HepG2 (cell line): Measurements from ENCODE around the gene REELD1. TPM values are rescaled to one million over a fixed set of nuclear protein-coding genes. Genes with fewer than 3 reads are reported as not detected.

Experiments used
- ATAC-seq: fragments of 200-7000 bp; cut with Tn5 transposase; 3 replicates; pipeline ENCODE4 v1.9.1; 2020; ENCODE audit warnings: mild to moderate bottlenecking, moderate library complexity
- BruUV-seq: library from RNA; stranded (reverse); fragments of 400-500 nt; replicated peaks from 2 replicates; lab custom pipeline; 2021; lab: Mats Ljungman, UMichigan
- CTCF ChIA-PET: fragments of 300-600 bp; formaldehyde crosslinking; extraction: SDS; loops from one replicate; lab custom pipeline; 2021; ENCODE audit warnings: low total read pairs, inconsistent platforms, low intra/inter-chr PET ratio; lab: Yijun Ruan, JAX
- POLR2A ChIA-PET: fragments of 350-600 bp; sonication (Branson Sonifier 250); formaldehyde crosslinking; loops from one replicate; lab custom pipeline; 2020; ENCODE audit warnings: antibody characterized with exemption, inconsistent platforms; lab: Yijun Ruan, JAX
- DNase-seq: peaks from one replicate; pipeline ENCODE4 v3.0.0-alpha.2; 2015; ENCODE audit warnings: low spot score
- FAIRE-seq: peaks from 3 replicates; lab custom pipeline; 2011; peaks lifted over from hg19 to GRCh38; lab: Jason Lieb, UNC
- H2AFZ ChIP-seq: one replicate; pipeline ENCODE4 v1.6.1; 2011; ENCODE audit warnings: low read length, inconsistent platforms
- H3K27ac ChIP-seq: fragments of 300-600 bp; 3 replicates; pipeline ENCODE4 v1.8.0; 2011; ENCODE audit warnings: mixed run types, mild to moderate bottlenecking, mixed read lengths, low read length, inconsistent platforms; ENCODE audit not compliant: insufficient read depth; ENCODE audit errors: extremely low read length
- H3K27me3 ChIP-seq, 2 experiments: fragments of 200-600 bp in 1 of 2; 2 replicates in 1 of 2; 3 replicates in 1 of 2; pipeline versions ENCODE4 v1.6.0 to v1.8.0; 2011; ENCODE audit warnings: low read length in 2 of 2, mild to moderate bottlenecking in 2 of 2, moderate library complexity in 2 of 2, inconsistent platforms in 1 of 2; ENCODE audit not compliant: insufficient read depth in 2 of 2, control insufficient read depth in 1 of 2
- H3K36me3 ChIP-seq, 2 experiments: fragments of 200-600 bp in 1 of 2; replicated peaks in 1 of 2; 2 replicates in 1 of 2; 3 replicates in 1 of 2; pipeline versions ENCODE4 v1.5.1 to v1.8.0; 2011; ENCODE audit warnings: low read length in 2 of 2, inconsistent platforms in 1 of 2; ENCODE audit not compliant: insufficient read depth in 2 of 2, control insufficient read depth in 1 of 2
- H3K4me1 ChIP-seq: 2 replicates; pipeline ENCODE4 v1.5.1; 2012; ENCODE audit warnings: low read length, inconsistent platforms; ENCODE audit not compliant: insufficient read depth
- H3K4me2 ChIP-seq: 2 replicates; pipeline ENCODE4 v1.6.0; 2011; ENCODE audit warnings: low read depth, low read length, inconsistent platforms
- H3K4me3 ChIP-seq, 3 experiments: fragments of 200-600 bp in 1 of 3; sonication (generic), shearing (Covaris generic) in 1 of 3; replicated peaks in 1 of 3; 2 replicates each; pipeline ENCODE4 v1.5.1; 2011 to 2016; ENCODE audit warnings: low read length in 3 of 3, inconsistent platforms in 2 of 3, low read depth in 2 of 3, mild to moderate bottlenecking in 2 of 3, control low read depth in 1 of 3, mixed read lengths in 1 of 3; ENCODE audit not compliant: insufficient read depth in 1 of 3
- H3K79me2 ChIP-seq: one replicate; pipeline ENCODE4 v1.6.1; 2011; ENCODE audit warnings: low read length, inconsistent platforms; ENCODE audit not compliant: insufficient read depth
- H3K9ac ChIP-seq: 2 replicates; pipeline ENCODE4 v1.6.0; 2011; ENCODE audit warnings: mild to moderate bottlenecking, low read depth, low read length, inconsistent platforms; ENCODE audit not compliant: insufficient read depth
- H3K9me3 ChIP-seq: 2 replicates; pipeline ENCODE4 v1.5.1; 2012; ENCODE audit warnings: mild to moderate bottlenecking, low read length
- H4K20me1 ChIP-seq: 2 replicates; pipeline ENCODE4 v1.6.0; 2011; ENCODE audit warnings: inconsistent platforms, mild to moderate bottlenecking, low read length, moderate library complexity; ENCODE audit not compliant: insufficient read depth
- CREB1 ChIP-seq, 2 experiments: fragments of 450-650 bp in 1 of 2; IDR thresholded peaks; 2 replicates each; pipeline ENCODE4 v1.6.1; 2016 to 2017; ENCODE audit warnings: control low read depth in 1 of 2, mild to moderate bottlenecking in 1 of 2, missing compliant biosample characterization in 1 of 2, missing genetic modification characterization in 1 of 2
- ZNF354B ChIP-seq: sonication (generic); formaldehyde crosslinking; IDR thresholded peaks from 2 replicates; pipeline ENCODE4 v1.8.0; 2022; ENCODE audit warnings: mild to moderate bottlenecking, missing genetic modification reagents
- WGBS: methylation state at CpG from one replicate; pipeline ENCODE4 v1.1.6; 2017; ENCODE audit warnings: low lambda C conversion rate; 5-methylcytosine and 5-hydroxymethylcytosine counted together
- in situ Hi-C: cut with HindIII; loops from 2 replicates; pipeline ENCODE4 v1.10.0; 2017; ENCODE audit warnings: low pct_unique_long_range_greater_than_20kb; ENCODE audit not compliant: extremely low pct_ligation_motif_present
- intact Hi-C: fragments of 100-400 bp; cut with micrococcal nuclease; formaldehyde crosslinking; loops from one replicate; pipeline ENCODE4 v1.10.0; 2022; ENCODE audit not compliant: unreplicated experiment
- polyA plus RNA-seq, 8 experiments: library from polyadenylated mRNA; depleted of rRNA in 3 of 8; stranded (reverse) in 7 of 8; unstranded in 1 of 8; fragments of >200 nt; fragmentation: Illumina TruSeq in 4 of 8; extraction: Trizol in 4 of 8; gene quantifications; 2 replicates each; pipeline versions ENCODE4 v1.2.1 to v1.2.3, GENCODE V29; 2011 to 2016; ENCODE audit warnings: low read depth in 4 of 8, missing spikeins in 1 of 8, mixed read lengths in 1 of 8; ENCODE audit not compliant: insufficient read depth in 1 of 8
- total RNA-seq, 5 experiments: library from RNA; depleted of rRNA; stranded (reverse); fragments of >200 nt; fragmentation: Illumina TruSeq; extraction: Trizol; gene quantifications; 2 replicates each; pipeline ENCODE4 v1.2.3, GENCODE V29; 2016; ENCODE audit warnings: low read depth in 1 of 5
- TF ChIP-seq, protein P1 (sequence below): sonication (generic); formaldehyde crosslinking; IDR thresholded peaks from 2 replicates; pipeline ENCODE4 v1.9.0; 2021; ENCODE audit warnings: mild to moderate bottlenecking, missing genetic modification reagents
- TF ChIP-seq, protein P2 (sequence below): sonication (generic); formaldehyde crosslinking; IDR thresholded peaks from 2 replicates; pipeline ENCODE4 v1.4.0; 2020; ENCODE audit warnings: missing genetic modification reagents
- TF ChIP-seq, protein P3 (sequence below): sonication (generic); formaldehyde crosslinking; IDR thresholded peaks from 2 replicates; pipeline ENCODE4 v1.5.1; 2020; ENCODE audit warnings: mild to moderate bottlenecking, missing genetic modification reagents, borderline replicate concordance
- TF ChIP-seq, protein P4 (sequence below): sonication (generic); formaldehyde crosslinking; IDR thresholded peaks from 2 replicates; pipeline ENCODE4 v1.5.0; 2020; ENCODE audit warnings: mild to moderate bottlenecking, missing genetic modification reagents, moderate library complexity
- TF ChIP-seq, protein P5 (sequence below): fragments of 450-650 bp; IDR thresholded peaks from 2 replicates; pipeline ENCODE4 v1.6.1; 2016

Gene REELD1
- total and polyA plus RNA-seq, 2 of the 13 experiments (the other 11 are each of a cell fraction or from before 2014, with no cell fraction given): 0.04 to 0.26 TPM

DNA sequence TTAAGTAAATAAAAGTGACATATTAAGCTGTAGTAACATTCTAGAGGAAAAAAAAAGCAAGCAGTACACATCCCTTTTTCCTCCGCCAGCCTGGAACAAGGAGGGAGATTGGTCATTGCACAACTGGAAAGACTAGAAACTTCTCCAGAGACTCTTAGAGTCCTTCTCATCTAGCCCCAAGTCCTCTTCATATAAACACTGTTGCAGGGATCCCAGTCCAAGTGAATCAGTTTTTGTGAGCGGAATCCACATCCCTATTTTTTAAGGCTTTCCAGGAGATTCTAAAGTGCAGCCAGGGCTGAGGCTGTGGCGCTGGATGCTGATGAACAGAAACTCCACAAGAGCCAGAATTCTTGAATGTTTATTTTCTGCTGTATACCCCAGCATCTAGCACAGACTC, 23.8 kb downstream of the REELD1 start (continued):
- TF ChIP-seq, protein P1, sequence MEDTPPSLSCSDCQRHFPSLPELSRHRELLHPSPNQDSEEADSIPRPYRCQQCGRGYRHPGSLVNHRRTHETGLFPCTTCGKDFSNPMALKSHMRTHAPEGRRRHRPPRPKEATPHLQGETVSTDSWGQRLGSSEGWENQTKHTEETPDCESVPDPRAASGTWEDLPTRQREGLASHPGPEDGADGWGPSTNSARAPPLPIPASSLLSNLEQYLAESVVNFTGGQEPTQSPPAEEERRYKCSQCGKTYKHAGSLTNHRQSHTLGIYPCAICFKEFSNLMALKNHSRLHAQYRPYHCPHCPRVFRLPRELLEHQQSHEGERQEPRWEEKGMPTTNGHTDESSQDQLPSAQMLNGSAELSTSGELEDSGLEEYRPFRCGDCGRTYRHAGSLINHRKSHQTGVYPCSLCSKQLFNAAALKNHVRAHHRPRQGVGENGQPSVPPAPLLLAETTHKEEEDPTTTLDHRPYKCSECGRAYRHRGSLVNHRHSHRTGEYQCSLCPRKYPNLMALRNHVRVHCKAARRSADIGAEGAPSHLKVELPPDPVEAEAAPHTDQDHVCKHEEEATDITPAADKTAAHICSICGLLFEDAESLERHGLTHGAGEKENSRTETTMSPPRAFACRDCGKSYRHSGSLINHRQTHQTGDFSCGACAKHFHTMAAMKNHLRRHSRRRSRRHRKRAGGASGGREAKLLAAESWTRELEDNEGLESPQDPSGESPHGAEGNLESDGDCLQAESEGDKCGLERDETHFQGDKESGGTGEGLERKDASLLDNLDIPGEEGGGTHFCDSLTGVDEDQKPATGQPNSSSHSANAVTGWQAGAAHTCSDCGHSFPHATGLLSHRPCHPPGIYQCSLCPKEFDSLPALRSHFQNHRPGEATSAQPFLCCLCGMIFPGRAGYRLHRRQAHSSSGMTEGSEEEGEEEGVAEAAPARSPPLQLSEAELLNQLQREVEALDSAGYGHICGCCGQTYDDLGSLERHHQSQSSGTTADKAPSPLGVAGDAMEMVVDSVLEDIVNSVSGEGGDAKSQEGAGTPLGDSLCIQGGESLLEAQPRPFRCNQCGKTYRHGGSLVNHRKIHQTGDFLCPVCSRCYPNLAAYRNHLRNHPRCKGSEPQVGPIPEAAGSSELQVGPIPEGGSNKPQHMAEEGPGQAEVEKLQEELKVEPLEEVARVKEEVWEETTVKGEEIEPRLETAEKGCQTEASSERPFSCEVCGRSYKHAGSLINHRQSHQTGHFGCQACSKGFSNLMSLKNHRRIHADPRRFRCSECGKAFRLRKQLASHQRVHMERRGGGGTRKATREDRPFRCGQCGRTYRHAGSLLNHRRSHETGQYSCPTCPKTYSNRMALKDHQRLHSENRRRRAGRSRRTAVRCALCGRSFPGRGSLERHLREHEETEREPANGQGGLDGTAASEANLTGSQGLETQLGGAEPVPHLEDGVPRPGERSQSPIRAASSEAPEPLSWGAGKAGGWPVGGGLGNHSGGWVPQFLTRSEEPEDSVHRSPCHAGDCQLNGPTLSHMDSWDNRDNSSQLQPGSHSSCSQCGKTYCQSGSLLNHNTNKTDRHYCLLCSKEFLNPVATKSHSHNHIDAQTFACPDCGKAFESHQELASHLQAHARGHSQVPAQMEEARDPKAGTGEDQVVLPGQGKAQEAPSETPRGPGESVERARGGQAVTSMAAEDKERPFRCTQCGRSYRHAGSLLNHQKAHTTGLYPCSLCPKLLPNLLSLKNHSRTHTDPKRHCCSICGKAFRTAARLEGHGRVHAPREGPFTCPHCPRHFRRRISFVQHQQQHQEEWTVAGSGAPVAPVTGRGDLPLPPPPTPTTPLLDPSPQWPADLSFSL (CRISPR knock-in tag): no peak
- TF ChIP-seq ZNF354B (CRISPR knock-in tag): no peak

DNA sequence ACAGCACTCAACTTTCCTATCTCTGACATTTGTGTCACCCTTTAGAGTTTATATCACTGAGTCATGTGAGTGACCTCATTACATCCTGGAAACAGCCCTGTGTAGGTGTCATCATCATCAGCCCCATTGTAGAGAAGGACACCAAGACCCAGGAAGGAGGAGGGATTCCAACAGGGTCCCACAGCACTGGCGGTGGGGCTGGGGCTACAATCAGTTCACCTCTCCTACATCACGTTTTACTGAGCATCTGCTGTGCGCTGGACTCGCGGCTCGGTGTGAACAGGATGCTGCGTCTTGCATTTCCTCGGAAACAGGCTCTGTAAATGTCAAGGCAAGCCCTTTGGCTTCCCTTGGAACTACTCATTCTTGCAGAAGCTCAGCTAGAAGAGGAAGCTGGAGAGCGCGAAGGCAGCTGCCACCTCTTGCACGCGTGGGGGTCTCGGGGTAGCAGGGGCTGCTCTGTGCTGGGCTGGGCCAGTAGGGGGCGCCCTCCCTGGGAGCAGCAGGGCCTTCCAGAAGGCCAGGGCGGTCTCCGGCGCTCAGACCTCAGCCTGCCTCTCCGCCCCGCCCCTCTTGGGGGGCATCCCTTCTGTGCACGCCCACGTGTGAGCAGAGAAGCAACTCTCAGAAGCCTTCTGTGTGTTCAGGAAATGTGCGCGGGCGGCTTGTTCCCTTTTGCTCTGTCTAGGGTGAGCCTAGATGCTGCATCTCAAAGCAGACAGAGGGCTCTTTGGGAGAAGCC, 29.0 kb downstream of the REELD1 start:
- H3K4me3 ChIP-seq: no peak overlapping the region
- no peak overlapping the region for H3K4me2 ChIP-seq
- H3K4me1 ChIP-seq: peaks cover 19% of the 10 kb centered on the region
- in situ Hi-C loops (no loop called here), intact Hi-C loops (no loop called here)
- H3K27ac ChIP-seq: no peak overlapping the region
- FAIRE-seq: no peak
- WGBS: 62% methylated on average over 18 of the region's 24 CpGs
- POLR2A ChIA-PET: no interaction called here
- CTCF ChIA-PET: no interaction called here
- BruUV-seq: no TSS peak
- H3K9me3 ChIP-seq: no peaks in the 10 kb centered on the region
- no peak overlapping the region for H3K9ac ChIP-seq
- peak; percentile 49 for ATAC-seq
- no peak overlapping the region for H2AFZ ChIP-seq
- H3K27me3 ChIP-seq: no peaks in the 10 kb centered on the region; a peak in 2 of 5 replicates
- H4K20me1 ChIP-seq: no peaks in the 10 kb centered on the region
- no peak for DNase-seq
- no peaks in the 10 kb centered on the region for H3K79me2 ChIP-seq
- no peaks in the 10 kb centered on the region for H3K36me3 ChIP-seq
- TF ChIP-seq, protein P2, sequence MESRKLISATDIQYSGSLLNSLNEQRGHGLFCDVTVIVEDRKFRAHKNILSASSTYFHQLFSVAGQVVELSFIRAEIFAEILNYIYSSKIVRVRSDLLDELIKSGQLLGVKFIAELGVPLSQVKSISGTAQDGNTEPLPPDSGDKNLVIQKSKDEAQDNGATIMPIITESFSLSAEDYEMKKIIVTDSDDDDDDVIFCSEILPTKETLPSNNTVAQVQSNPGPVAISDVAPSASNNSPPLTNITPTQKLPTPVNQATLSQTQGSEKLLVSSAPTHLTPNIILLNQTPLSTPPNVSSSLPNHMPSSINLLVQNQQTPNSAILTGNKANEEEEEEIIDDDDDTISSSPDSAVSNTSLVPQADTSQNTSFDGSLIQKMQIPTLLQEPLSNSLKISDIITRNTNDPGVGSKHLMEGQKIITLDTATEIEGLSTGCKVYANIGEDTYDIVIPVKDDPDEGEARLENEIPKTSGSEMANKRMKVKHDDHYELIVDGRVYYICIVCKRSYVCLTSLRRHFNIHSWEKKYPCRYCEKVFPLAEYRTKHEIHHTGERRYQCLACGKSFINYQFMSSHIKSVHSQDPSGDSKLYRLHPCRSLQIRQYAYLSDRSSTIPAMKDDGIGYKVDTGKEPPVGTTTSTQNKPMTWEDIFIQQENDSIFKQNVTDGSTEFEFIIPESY (CRISPR knock-in tag): peak; percentile 32; the same call in 1 of the 2 replicates
- TF ChIP-seq, protein P3, sequence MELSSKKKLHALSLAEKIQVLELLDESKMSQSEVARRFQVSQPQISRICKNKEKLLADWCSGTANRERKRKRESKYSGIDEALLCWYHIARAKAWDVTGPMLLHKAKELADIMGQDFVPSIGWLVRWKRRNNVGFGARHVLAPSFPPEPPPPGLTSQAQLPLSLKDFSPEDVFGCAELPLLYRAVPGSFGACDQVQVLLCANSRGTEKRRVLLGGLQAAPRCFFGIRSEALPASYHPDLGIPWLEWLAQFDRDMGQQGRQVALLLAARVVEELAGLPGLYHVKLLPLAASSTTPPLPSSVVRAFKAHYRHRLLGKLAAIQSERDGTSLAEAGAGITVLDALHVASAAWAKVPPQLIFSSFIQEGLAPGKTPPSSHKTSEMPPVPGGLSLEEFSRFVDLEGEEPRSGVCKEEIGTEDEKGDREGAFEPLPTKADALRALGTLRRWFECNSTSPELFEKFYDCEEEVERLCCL (CRISPR knock-in tag): no peak
- peak; percentile 50; the same call in 1 of the 2 replicates for TF ChIP-seq CREB1 (IDR thresholded peaks at IDR 0.05)
- no peak for TF ChIP-seq CREB1 (CRISPR knock-in tag; IDR thresholded peaks at IDR 0.05)
- TF ChIP-seq, protein P4, sequence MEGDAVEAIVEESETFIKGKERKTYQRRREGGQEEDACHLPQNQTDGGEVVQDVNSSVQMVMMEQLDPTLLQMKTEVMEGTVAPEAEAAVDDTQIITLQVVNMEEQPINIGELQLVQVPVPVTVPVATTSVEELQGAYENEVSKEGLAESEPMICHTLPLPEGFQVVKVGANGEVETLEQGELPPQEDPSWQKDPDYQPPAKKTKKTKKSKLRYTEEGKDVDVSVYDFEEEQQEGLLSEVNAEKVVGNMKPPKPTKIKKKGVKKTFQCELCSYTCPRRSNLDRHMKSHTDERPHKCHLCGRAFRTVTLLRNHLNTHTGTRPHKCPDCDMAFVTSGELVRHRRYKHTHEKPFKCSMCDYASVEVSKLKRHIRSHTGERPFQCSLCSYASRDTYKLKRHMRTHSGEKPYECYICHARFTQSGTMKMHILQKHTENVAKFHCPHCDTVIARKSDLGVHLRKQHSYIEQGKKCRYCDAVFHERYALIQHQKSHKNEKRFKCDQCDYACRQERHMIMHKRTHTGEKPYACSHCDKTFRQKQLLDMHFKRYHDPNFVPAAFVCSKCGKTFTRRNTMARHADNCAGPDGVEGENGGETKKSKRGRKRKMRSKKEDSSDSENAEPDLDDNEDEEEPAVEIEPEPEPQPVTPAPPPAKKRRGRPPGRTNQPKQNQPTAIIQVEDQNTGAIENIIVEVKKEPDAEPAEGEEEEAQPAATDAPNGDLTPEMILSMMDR: peak; percentile 62
- TF ChIP-seq, protein P5, sequence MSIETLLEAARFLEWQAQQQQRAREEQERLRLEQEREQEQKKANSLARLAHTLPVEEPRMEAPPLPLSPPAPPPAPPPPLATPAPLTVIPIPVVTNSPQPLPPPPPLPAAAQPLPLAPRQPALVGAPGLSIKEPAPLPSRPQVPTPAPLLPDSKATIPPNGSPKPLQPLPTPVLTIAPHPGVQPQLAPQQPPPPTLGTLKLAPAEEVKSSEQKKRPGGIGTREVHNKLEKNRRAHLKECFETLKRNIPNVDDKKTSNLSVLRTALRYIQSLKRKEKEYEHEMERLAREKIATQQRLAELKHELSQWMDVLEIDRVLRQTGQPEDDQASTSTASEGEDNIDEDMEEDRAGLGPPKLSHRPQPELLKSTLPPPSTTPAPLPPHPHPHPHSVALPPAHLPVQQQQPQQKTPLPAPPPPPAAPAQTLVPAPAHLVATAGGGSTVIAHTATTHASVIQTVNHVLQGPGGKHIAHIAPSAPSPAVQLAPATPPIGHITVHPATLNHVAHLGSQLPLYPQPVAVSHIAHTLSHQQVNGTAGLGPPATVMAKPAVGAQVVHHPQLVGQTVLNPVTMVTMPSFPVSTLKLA: no peak
